HAP-1 (cell line): ENCODE results near the gene PC.
"Not testable (repeated sequence)": the region's sequence is repeated elsewhere in the genome, so short reads cannot be mapped to it uniquely, and the experiment has no call there.

ENCODE experiments used
- DNase-seq, 2 experiments: peaks; one replicate each; pipeline ENCODE4 v3.0.0-alpha.2; 2016 to 2020; ENCODE audit warnings: low spot score in 2 of 2
- H3K27me3 ChIP-seq: fragments of 250-450 bp; sonication (Bioruptor Pico); 2 replicates; pipeline ENCODE4 v1.5.1; 2020; ENCODE audit warnings: low read depth, mild to moderate bottlenecking, moderate library complexity
- H3K36me3 ChIP-seq: fragments of 250-450 bp; sonication (Bioruptor Pico); replicated peaks from 2 replicates; pipeline ENCODE4 v1.5.1; 2020; ENCODE audit warnings: mild to moderate bottlenecking
- H3K4me1 ChIP-seq: fragments of 250-450 bp; sonication (Bioruptor Pico); 2 replicates; pipeline ENCODE4 v1.5.1; 2020; ENCODE audit warnings: mild to moderate bottlenecking
- H3K4me3 ChIP-seq: fragments of 250-450 bp; sonication (Bioruptor Pico); 2 replicates; pipeline ENCODE4 v1.5.1; 2020; ENCODE audit warnings: mild to moderate bottlenecking, moderate library complexity
- H3K9me3 ChIP-seq: fragments of 250-450 bp; sonication (Bioruptor Pico); 2 replicates; pipeline ENCODE4 v1.5.1; 2020; ENCODE audit warnings: mild to moderate bottlenecking, moderate library complexity
- in situ Hi-C: fragments of 300-500 bp; cut with MboI; formaldehyde crosslinking; loops from 3 replicates; pipeline ENCODE4 v1.14.3; 2020; ENCODE audit warnings: low sequenced_read_pairs, inconsistent platforms, mixed read lengths

The PC gene

DNA sequence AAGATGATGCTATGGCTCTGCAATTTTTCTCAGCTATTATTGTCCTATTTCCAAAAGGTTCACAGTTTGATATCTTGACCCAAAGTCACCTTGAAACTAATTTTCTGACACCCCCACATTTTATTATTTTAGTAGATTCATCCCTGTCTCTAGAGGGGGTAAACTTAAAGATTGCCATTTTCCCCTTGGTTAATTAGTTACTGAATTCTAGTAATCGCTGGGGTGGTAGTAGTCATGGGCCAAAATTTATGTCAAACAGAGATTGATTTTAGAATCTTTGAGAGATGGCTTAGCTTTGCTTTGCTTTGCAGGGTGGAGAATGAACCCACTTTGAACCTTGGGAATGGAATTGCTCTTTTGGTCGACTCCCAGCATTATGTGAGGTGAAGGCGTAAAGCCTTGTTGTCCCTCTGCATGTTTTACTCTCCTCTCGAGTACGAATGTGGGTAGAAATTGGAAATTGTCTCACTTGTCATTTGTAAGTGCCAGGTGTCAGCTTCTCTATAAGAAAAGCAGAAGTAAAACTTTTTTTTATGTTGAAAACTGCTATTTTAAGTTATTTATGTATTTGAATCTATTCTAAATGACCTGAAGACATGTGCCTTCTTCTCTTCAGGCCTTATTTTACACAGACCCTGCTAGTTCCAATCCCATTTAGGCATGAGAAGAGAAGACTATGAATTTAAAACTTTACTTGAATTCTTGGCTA, 157.3 kb downstream of the PC start:
- no peaks in the 10 kb centered on the region for H3K27me3 ChIP-seq
- H3K36me3 ChIP-seq = peaks cover 1% of the 10 kb centered on the region; the same call in 1 of the 2 replicates
- in situ Hi-C loops = no loop called here

DNA sequence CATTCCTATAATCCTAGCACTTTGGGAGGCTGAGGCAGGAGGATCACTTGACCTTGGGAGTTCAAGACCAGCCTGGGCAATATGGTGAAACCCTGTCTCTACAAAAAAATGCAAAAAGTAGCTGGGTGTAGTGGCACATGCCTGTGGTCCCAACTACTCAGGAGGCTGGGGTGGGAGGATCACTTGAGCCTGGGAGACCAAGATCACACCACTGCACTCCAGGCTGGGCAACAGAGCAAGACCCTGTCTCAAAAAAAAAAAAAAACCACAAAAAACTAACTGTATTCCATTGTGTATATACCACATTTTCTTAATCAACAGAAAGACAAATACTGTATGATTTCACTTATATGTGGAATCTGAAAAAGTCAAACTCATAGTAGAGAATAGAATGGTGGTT, 158.4 kb downstream of the PC start:
- H3K9me3 ChIP-seq, H3K27me3 ChIP-seq, H3K4me1 ChIP-seq, DNase-seq, H3K36me3 ChIP-seq, H3K4me3 ChIP-seq, in situ Hi-C loops: not testable (repeated sequence)

More for the DNA sequence above, 157.3 kb downstream of the PC start:
- Histone ChIP-seq H3K4me1 (no peaks in the 10 kb centered on the region), H3K9me3 (no peaks in the 10 kb centered on the region), H3K4me3 (no peak overlapping the region)
- no peak for DNase-seq
